Peyer's patch (tissue), 4 donors: ENCODE data around the gene GBE1. TPM values are rescaled to one million over a fixed set of nuclear protein-coding genes. Genes with fewer than 3 reads are reported as not detected.

Experiments used
- DNase-seq, 3 donors: peaks; one replicate each; pipeline ENCODE4 v3.0.0-alpha.2; 2017 to 2019
- H3K27ac ChIP-seq, 4 donors: fragments of 200-600 bp; sonication (generic); one replicate each; pipeline ENCODE4 v1.5.1; 2016 to 2019
- H3K27me3 ChIP-seq, 2 donors: fragments of 200-600 bp; sonication (generic); one replicate each; pipeline ENCODE4 v1.5.1; 2019
- H3K36me3 ChIP-seq, 3 donors: fragments of 200-600 bp; sonication (generic); one replicate each; pipeline ENCODE4 v1.5.1; 2016 to 2019
- H3K4me1 ChIP-seq, 4 donors: fragments of 200-600 bp; sonication (generic); one replicate each; pipeline ENCODE4 v1.5.1; 2016 to 2019
- H3K4me3 ChIP-seq, 4 donors: fragments of 200-600 bp; sonication (generic); 1 replicate in 3 of 4; 2 replicates in 1 of 4; pipeline ENCODE4 v1.5.1; 2016 to 2019; ENCODE audit warnings: mild to moderate bottlenecking in 1 of 4
- H3K9me3 ChIP-seq, 4 donors: fragments of 200-600 bp; sonication (generic); one replicate each; pipeline ENCODE4 v1.5.1; 2016 to 2019; ENCODE audit warnings: mild to moderate bottlenecking in 1 of 4
- POLR2A ChIP-seq, 2 donors: fragments of 450-650 bp; IDR thresholded peaks; one replicate each; pipeline ENCODE4 v1.5.1; 2017; ENCODE audit warnings: antibody characterized with exemption in 2 of 2, mild to moderate bottlenecking in 2 of 2, moderate library complexity in 2 of 2
- total RNA-seq, 4 donors: library from RNA; depleted of rRNA; stranded (reverse); fragments of >200 nt; gene quantifications; one replicate each; pipeline ENCODE4 v1.1.0, GENCODE V29; 2016
- TF ChIP-seq, protein P1 (sequence below), 6 experiments: fragments of 450-650 bp in 4 of 6; fragments of 200-600 bp in 2 of 6; sonication (generic) in 1 of 6; IDR thresholded peaks; one replicate each; pipeline ENCODE4 v1.5.1; 2017 to 2019; ENCODE audit warnings: antibody characterized with exemption in 6 of 6, mild to moderate bottlenecking in 3 of 6, moderate library complexity in 1 of 6

GBE1 gene
- total RNA-seq, 4 donors from 2014 or later: 15.5 to 31.4 (median 20.0) TPM

DNA sequence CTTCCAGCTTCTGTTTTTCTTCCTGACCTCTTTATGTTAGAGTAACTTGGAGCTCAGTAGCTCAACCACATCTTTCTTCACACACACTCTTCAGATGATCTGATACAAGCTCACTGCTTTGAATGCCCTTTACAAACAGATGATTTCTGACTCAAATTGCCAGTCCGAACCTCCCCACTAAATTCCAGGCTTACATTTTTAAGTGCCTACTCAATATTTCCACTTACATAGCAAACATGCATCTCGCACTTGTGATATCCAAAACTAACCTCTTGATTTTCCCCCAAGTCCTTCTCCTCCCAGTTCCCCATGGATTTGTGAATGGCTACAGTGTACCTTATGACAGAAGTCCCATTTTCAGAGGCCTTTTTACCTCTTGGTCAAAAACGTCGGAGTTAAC is 139.1 kb downstream of the GBE1 start:
- H3K27me3 ChIP-seq: no peaks in the 10 kb centered on the region
- TF ChIP-seq, protein P1, sequence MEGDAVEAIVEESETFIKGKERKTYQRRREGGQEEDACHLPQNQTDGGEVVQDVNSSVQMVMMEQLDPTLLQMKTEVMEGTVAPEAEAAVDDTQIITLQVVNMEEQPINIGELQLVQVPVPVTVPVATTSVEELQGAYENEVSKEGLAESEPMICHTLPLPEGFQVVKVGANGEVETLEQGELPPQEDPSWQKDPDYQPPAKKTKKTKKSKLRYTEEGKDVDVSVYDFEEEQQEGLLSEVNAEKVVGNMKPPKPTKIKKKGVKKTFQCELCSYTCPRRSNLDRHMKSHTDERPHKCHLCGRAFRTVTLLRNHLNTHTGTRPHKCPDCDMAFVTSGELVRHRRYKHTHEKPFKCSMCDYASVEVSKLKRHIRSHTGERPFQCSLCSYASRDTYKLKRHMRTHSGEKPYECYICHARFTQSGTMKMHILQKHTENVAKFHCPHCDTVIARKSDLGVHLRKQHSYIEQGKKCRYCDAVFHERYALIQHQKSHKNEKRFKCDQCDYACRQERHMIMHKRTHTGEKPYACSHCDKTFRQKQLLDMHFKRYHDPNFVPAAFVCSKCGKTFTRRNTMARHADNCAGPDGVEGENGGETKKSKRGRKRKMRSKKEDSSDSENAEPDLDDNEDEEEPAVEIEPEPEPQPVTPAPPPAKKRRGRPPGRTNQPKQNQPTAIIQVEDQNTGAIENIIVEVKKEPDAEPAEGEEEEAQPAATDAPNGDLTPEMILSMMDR (IDR thresholded peaks at IDR 0.05): no peak
- no peak for TF ChIP-seq POLR2A (IDR thresholded peaks at IDR 0.05)
- no peaks in the 10 kb centered on the region for H3K36me3 ChIP-seq
- H3K4me1 ChIP-seq: no peaks in the 10 kb centered on the region
- DNase-seq: no peak
- H3K9me3 ChIP-seq: no peaks in the 10 kb centered on the region
- H3K27ac ChIP-seq: no peak overlapping the region
- H3K4me3 ChIP-seq: no peak overlapping the region

DNA sequence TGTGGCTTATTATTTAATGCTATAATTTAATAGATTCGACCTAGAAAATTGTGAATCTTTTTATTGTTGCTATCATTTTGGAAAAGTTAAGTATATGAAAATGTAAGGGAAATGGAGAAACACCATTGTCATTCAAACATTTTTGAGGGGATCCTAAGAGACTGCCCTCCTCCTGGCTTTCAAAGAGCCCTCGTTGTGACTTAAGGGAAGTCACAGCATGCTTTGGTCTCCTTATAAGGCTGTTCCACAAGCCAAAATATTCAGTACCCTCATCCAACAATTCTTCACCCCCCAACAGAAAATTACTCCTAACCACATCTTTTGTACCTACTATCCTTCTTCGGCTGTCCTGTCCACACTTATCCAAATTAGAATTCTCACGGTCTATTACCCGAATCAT is 140.2 kb downstream of the GBE1 start:
- DNase-seq: no peak
- Histone ChIP-seq H3K4me3 (no peak overlapping the region), H3K27me3 (no peaks in the 10 kb centered on the region), H3K9me3 (no peaks in the 10 kb centered on the region), H3K4me1 (no peaks in the 10 kb centered on the region), H3K27ac (no peak overlapping the region), H3K36me3 (no peaks in the 10 kb centered on the region)
- no peak for TF ChIP-seq POLR2A (IDR thresholded peaks at IDR 0.05)
- TF ChIP-seq, protein P1 (IDR thresholded peaks at IDR 0.05): no peak

DNA sequence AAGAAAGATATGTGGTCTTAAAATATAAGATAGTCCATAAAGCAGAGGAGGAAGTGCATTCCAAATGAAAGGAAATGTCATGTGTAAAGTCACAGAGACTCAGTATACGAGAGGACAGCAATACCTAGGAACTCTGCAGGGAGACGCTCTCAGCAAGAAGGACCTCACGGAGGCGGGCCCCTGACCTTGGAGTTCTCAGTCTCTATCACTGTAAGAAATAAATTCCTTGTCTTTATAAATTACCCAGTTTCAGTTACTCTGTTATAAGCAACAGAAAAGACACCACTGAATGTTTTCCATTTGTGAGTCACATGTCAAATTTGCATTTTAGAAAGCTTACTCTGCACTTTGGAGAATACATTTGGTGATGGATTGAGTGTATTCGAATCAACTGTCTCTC is 140.6 kb downstream of the GBE1 start:
- Histone ChIP-seq H3K27ac (no peak overlapping the region), H3K9me3 (no peaks in the 10 kb centered on the region), H3K4me1 (no peaks in the 10 kb centered on the region), H3K27me3 (no peaks in the 10 kb centered on the region), H3K4me3 (no peak overlapping the region), H3K36me3 (no peaks in the 10 kb centered on the region)
- DNase-seq: no peak
- TF ChIP-seq, protein P1 (IDR thresholded peaks at IDR 0.05): no peak
- no peak for TF ChIP-seq POLR2A (IDR thresholded peaks at IDR 0.05)

DNA sequence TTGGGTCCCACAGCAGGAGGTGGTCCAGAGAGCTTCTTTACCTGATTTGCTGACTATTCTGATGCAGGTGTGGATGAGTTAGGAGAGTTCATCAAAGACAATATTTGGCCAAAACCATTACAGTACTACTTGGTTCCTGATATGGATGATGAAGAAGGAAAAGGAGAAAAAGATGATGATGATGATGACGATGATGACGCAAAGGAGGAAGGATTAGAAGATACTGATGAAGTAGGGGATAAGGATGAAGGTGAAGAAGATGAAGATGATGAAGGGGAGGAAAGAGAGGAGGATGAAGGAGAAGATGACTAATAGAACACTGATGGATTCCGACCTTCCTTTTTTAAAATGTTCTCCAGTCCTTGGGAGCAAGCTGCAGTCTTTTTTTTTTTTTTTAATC is 148.7 kb downstream of the GBE1 start:
- Histone ChIP-seq H3K27me3 (no peaks in the 10 kb centered on the region), H3K27ac (no peak overlapping the region), H3K9me3 (no peaks in the 10 kb centered on the region), H3K4me3 (no peak overlapping the region), H3K36me3 (no peaks in the 10 kb centered on the region), H3K4me1 (no peaks in the 10 kb centered on the region)
- no peak for DNase-seq
- TF ChIP-seq, protein P1 (IDR thresholded peaks at IDR 0.05): no peak
- no peak for TF ChIP-seq POLR2A (IDR thresholded peaks at IDR 0.05)

DNA sequence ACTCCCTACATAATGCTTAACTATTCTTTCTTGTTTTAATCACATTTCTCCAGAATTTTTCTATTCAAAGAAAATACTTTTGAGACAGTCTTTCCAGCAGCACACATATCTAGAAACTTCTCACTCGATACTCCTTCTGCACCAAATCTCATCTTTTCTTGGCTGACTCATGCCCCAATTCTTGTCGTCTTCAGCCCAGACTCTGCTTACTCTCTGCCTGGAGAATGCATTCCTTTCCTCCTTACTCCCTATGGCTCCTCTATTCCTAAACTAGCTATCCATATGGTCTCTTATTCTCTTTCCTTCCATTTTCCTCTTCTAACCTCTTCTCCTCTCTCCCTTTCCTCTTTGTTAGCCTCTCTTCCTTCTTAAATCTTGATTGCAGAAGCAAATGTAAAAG is 158.7 kb downstream of the GBE1 start:
- Histone ChIP-seq H3K36me3 (no peaks in the 10 kb centered on the region), H3K4me1 (no peaks in the 10 kb centered on the region), H3K27ac (no peak overlapping the region), H3K4me3 (no peak overlapping the region), H3K27me3 (no peaks in the 10 kb centered on the region), H3K9me3 (no peaks in the 10 kb centered on the region)
- DNase-seq: no peak
- no peak for TF ChIP-seq POLR2A (IDR thresholded peaks at IDR 0.05)
- TF ChIP-seq, protein P1 (IDR thresholded peaks at IDR 0.05): no peak

DNA sequence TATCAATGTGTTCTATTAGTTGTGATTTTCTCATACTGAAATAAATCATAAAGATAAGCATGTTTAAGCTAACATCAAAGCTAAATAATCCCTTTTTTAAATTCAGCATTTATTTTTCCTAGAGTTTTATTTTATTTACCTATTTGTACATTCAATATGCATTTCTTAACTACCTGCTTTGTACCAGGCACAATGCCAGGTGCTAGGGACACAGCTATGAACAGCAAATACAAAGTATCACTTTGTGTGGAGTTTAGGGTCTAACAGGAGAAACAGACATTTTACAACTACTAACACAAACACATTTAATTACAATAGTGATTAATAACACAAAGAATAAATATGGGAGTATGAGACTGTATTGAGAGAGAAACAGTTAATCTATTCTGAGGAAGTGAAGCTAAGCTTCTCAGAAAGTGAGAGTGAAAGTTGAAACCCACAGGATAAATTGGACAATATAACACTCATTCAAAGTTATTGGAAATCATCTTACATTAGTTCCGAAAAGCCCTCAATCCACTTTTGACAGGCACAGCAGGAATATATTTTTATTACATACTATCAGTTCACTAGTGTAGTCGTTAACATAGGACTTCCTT is 159.6 kb downstream of the GBE1 start:
- TF ChIP-seq POLR2A (IDR thresholded peaks at IDR 0.05): no peak
- Histone ChIP-seq H3K4me3 (no peak overlapping the region), H3K27me3 (no peaks in the 10 kb centered on the region), H3K9me3 (no peaks in the 10 kb centered on the region), H3K36me3 (no peaks in the 10 kb centered on the region), H3K4me1 (no peaks in the 10 kb centered on the region), H3K27ac (no peak overlapping the region)
- no peak for DNase-seq
